ENCODE measurements around the gene LRRC37A3. TPM values are rescaled to one million over a fixed set of nuclear protein-coding genes. Genes with fewer than 3 reads are reported as not detected.
A peak's percentile ranks its signal among the peaks of the same experiment; 100 is the strongest.
"Not testable (repeated sequence)": the region's sequence is repeated elsewhere in the genome, so short reads cannot be mapped to it uniquely, and the experiment has no call there.

LRRC37A3 gene
- total and polyA plus RNA-seq, 2 donors (not counting 1 experiment from before 2014, with no cell fraction given): 2.3 to 7.3 TPM

- H3K4me1 ChIP-seq (ENCODE audit: control insufficient read depth, extremely low read depth, insufficient read depth, low read length); H3K27ac ChIP-seq (ENCODE audit: insufficient read depth, low read length); H3K9ac ChIP-seq (ENCODE audit: insufficient read depth, low read length); H4K20me1 ChIP-seq (ENCODE audit: control insufficient read depth, extremely low read depth, insufficient read depth, low read length); H3K36me3 ChIP-seq (ENCODE audit: control insufficient read depth, insufficient read depth, low read length); H3K9me3 ChIP-seq (ENCODE audit: control insufficient read depth, insufficient read depth, low read depth, low read length); H3K4me2 ChIP-seq (ENCODE audit: extremely low read depth, insufficient read depth, low read length); H2AFZ ChIP-seq (ENCODE audit: low read length); DNase-seq (ENCODE audit: low read depth in 2 of 2); H3K27me3 ChIP-seq (ENCODE audit: control insufficient read depth, insufficient read depth, low read length); H3K4me3 ChIP-seq (replicated peaks in 1 of 4; ENCODE audit: control extremely low read depth in 1 of 4, insufficient read depth in 1 of 4, low read depth in 3 of 4, low read length in 4 of 4); H3K79me2 ChIP-seq (ENCODE audit: control insufficient read depth, insufficient read depth, low read length): not testable (repeated sequence)
Measured at GRCh38 chr17:64818904-64819303, 100.4 kb downstream of the LRRC37A3 start.

GRCh38 chr17:64815833-64816198 is 103.5 kb downstream of the LRRC37A3 start:
- H3K4me1 ChIP-seq (ENCODE audit: control insufficient read depth, extremely low read depth, insufficient read depth, low read length); H3K27me3 ChIP-seq (ENCODE audit: control insufficient read depth, insufficient read depth, low read length); H3K27ac ChIP-seq (ENCODE audit: insufficient read depth, low read length); DNase-seq (ENCODE audit: low read depth in 2 of 2); H3K4me3 ChIP-seq (replicated peaks in 1 of 4; ENCODE audit: control extremely low read depth in 1 of 4, insufficient read depth in 1 of 4, low read depth in 3 of 4, low read length in 4 of 4); H2AFZ ChIP-seq (ENCODE audit: low read length); H3K4me2 ChIP-seq (ENCODE audit: extremely low read depth, insufficient read depth, low read length); H3K36me3 ChIP-seq (ENCODE audit: control insufficient read depth, insufficient read depth, low read length); H3K79me2 ChIP-seq (ENCODE audit: control insufficient read depth, insufficient read depth, low read length); H3K9me3 ChIP-seq (ENCODE audit: control insufficient read depth, insufficient read depth, low read depth, low read length); H3K9ac ChIP-seq (ENCODE audit: insufficient read depth, low read length); H4K20me1 ChIP-seq (ENCODE audit: control insufficient read depth, extremely low read depth, insufficient read depth, low read length): not testable (repeated sequence)

- not testable (repeated sequence) for DNase-seq (ENCODE audit: low read depth in 2 of 2); H3K27me3 ChIP-seq (ENCODE audit: control insufficient read depth, insufficient read depth, low read length); H3K79me2 ChIP-seq (ENCODE audit: control insufficient read depth, insufficient read depth, low read length); H3K9me3 ChIP-seq (ENCODE audit: control insufficient read depth, insufficient read depth, low read depth, low read length); H3K4me2 ChIP-seq (ENCODE audit: extremely low read depth, insufficient read depth, low read length); H3K36me3 ChIP-seq (ENCODE audit: control insufficient read depth, insufficient read depth, low read length); H3K9ac ChIP-seq (ENCODE audit: insufficient read depth, low read length); H3K4me3 ChIP-seq (replicated peaks in 1 of 4; ENCODE audit: control extremely low read depth in 1 of 4, insufficient read depth in 1 of 4, low read depth in 3 of 4, low read length in 4 of 4); H4K20me1 ChIP-seq (ENCODE audit: control insufficient read depth, extremely low read depth, insufficient read depth, low read length); H3K4me1 ChIP-seq (ENCODE audit: control insufficient read depth, extremely low read depth, insufficient read depth, low read length); H3K27ac ChIP-seq (ENCODE audit: insufficient read depth, low read length); H2AFZ ChIP-seq (ENCODE audit: low read length)
Measured at GRCh38 chr17:64814993-64815832, 104.1 kb downstream of the LRRC37A3 start.

GRCh38 chr17:64808178-64808977 is 110.9 kb downstream of the LRRC37A3 start:
- H3K79me2 ChIP-seq (ENCODE audit: control insufficient read depth, insufficient read depth, low read length); H3K27me3 ChIP-seq (ENCODE audit: control insufficient read depth, insufficient read depth, low read length); H3K9me3 ChIP-seq (ENCODE audit: control insufficient read depth, insufficient read depth, low read depth, low read length); H3K27ac ChIP-seq (ENCODE audit: insufficient read depth, low read length); H3K4me1 ChIP-seq (ENCODE audit: control insufficient read depth, extremely low read depth, insufficient read depth, low read length); H4K20me1 ChIP-seq (ENCODE audit: control insufficient read depth, extremely low read depth, insufficient read depth, low read length); H3K9ac ChIP-seq (ENCODE audit: insufficient read depth, low read length); H3K36me3 ChIP-seq (ENCODE audit: control insufficient read depth, insufficient read depth, low read length); H3K4me2 ChIP-seq (ENCODE audit: extremely low read depth, insufficient read depth, low read length); H3K4me3 ChIP-seq (replicated peaks in 1 of 4; ENCODE audit: control extremely low read depth in 1 of 4, insufficient read depth in 1 of 4, low read depth in 3 of 4, low read length in 4 of 4); H2AFZ ChIP-seq (ENCODE audit: low read length): not testable (repeated sequence)
- DNase-seq (ENCODE audit: low read depth in 2 of 2): peak; percentile 52 to 58

Other genes with a start within 250 kb of the LRRC37A3 start
- gene GNA13, start 137.3 kb upstream of the LRRC37A3 start, total RNA-seq: 52.1 and 65.2 TPM in 2 replicates
- gene GNA13, start 137.3 kb upstream of the LRRC37A3 start, polyA plus RNA-seq: 44.6 and 50.3 TPM in 2 replicates
- 1.7 and 2.1 TPM in 2 replicates for gene RGS9, start 217.9 kb upstream of the LRRC37A3 start, total RNA-seq
- gene RGS9, start 217.9 kb upstream of the LRRC37A3 start, polyA plus RNA-seq: 1.6 and 2.6 TPM in 2 replicates